ENCODE results near the gene PRSS33. TPM values are rescaled to one million over a fixed set of nuclear protein-coding genes. Genes with fewer than 3 reads are reported as not detected.

The PRSS33 gene
- total RNA-seq, 1 donor from 2014 or later: not detected

GRCh38 chr16:2799205-2799858, 12.0 kb upstream of the PRSS33 start:
- no peaks in the 10 kb centered on the region for H3K36me3 ChIP-seq (ENCODE audit: control insufficient read depth, insufficient read depth, low read length)
- DNase-seq (ENCODE audit: low read depth): no peak
- H3K27me3 ChIP-seq (ENCODE audit: control insufficient read depth, insufficient read depth, low read length): no peaks in the 10 kb centered on the region
- no peak overlapping the region for H3K4me3 ChIP-seq (ENCODE audit: low read depth, low read length)
- no peak for TF ChIP-seq CTCF (IDR thresholded peaks at IDR 0.05; ENCODE audit: insufficient read depth, low read length, poor library complexity, severe bottlenecking)

GRCh38 chr16:2798723-2799204, 11.4 kb upstream of the PRSS33 start:
- H3K27me3 ChIP-seq (ENCODE audit: control insufficient read depth, insufficient read depth, low read length): no peaks in the 10 kb centered on the region
- no peak for TF ChIP-seq CTCF (IDR thresholded peaks at IDR 0.05; ENCODE audit: insufficient read depth, low read length, poor library complexity, severe bottlenecking)
- no peak for DNase-seq (ENCODE audit: low read depth)
- no peak overlapping the region for H3K4me3 ChIP-seq (ENCODE audit: low read depth, low read length)
- no peaks in the 10 kb centered on the region for H3K36me3 ChIP-seq (ENCODE audit: control insufficient read depth, insufficient read depth, low read length)

- no peak for DNase-seq (ENCODE audit: low read depth)
- Histone ChIP-seq H3K27me3 (ENCODE audit: control insufficient read depth, insufficient read depth, low read length) (peaks cover 6% of the 10 kb centered on the region), H3K36me3 (ENCODE audit: control insufficient read depth, insufficient read depth, low read length) (no peaks in the 10 kb centered on the region), H3K4me3 (ENCODE audit: low read depth, low read length) (no peak overlapping the region)
- TF ChIP-seq CTCF (IDR thresholded peaks at IDR 0.05; ENCODE audit: insufficient read depth, low read length, poor library complexity, severe bottlenecking): no peak
Measured at GRCh38 chr16:2795395-2796143, 8.2 kb upstream of the PRSS33 start.

- TF ChIP-seq CTCF (IDR thresholded peaks at IDR 0.05; ENCODE audit: insufficient read depth, low read length, poor library complexity, severe bottlenecking): no peak
- DNase-seq (ENCODE audit: low read depth): no peak
- Histone ChIP-seq H3K27me3 (ENCODE audit: control insufficient read depth, insufficient read depth, low read length) (peaks cover 13% of the 10 kb centered on the region), H3K4me3 (ENCODE audit: low read depth, low read length) (no peak overlapping the region), H3K36me3 (ENCODE audit: control insufficient read depth, insufficient read depth, low read length) (no peaks in the 10 kb centered on the region)
Measured at GRCh38 chr16:2792940-2793339, 5.6 kb upstream of the PRSS33 start.

GRCh38 chr16:2791174-2791573, 3.8 kb upstream of the PRSS33 start:
- H3K4me3 ChIP-seq (ENCODE audit: low read depth, low read length): no peak overlapping the region
- peaks cover 24% of the 10 kb centered on the region for H3K27me3 ChIP-seq (ENCODE audit: control insufficient read depth, insufficient read depth, low read length)
- no peaks in the 10 kb centered on the region for H3K36me3 ChIP-seq (ENCODE audit: control insufficient read depth, insufficient read depth, low read length)
- no peak for DNase-seq (ENCODE audit: low read depth)
- TF ChIP-seq CTCF (IDR thresholded peaks at IDR 0.05; ENCODE audit: insufficient read depth, low read length, poor library complexity, severe bottlenecking): no peak
